Central memory CD8-positive, alpha-beta T cell (primary cell): ENCODE results near the gene KRT8.
"Not testable (repeated sequence)": the region's sequence is repeated elsewhere in the genome, so short reads cannot be mapped to it uniquely, and the experiment has no call there.

Experiments
- ATAC-seq: fragments of 150-1000 bp; cut with Tn5 transposase; replicated peaks from 2 replicates; pipeline ENCODE4 v1.10.0; 2022; ENCODE audit warnings: mild to moderate bottlenecking, moderate FRiP score, moderate number of reproducible peaks; ENCODE audit not compliant: poor library complexity, severe bottlenecking; ENCODE audit errors: extremely low read depth
- DNase-seq, 2 donors: peaks; one replicate each; pipeline ENCODE4 v3.0.0; 2021; ENCODE audit warnings: low spot score in 2 of 2
- H3K27ac Mint-ChIP-seq: one replicate; pipeline ENCODE4 v1.8.0; 2022; ENCODE audit warnings: low read depth, mild to moderate bottlenecking, moderate library complexity, mixed read lengths
- H3K27me3 Mint-ChIP-seq: one replicate; pipeline ENCODE4 v1.8.0; 2022; ENCODE audit warnings: mixed read lengths
- H3K36me3 Mint-ChIP-seq: one replicate; pipeline ENCODE4 v1.8.0; 2022; ENCODE audit warnings: mild to moderate bottlenecking, moderate library complexity, mixed read lengths; ENCODE audit not compliant: insufficient read depth
- H3K4me1 Mint-ChIP-seq: one replicate; pipeline ENCODE4 v1.8.0; 2022; ENCODE audit warnings: mixed read lengths
- H3K4me3 Mint-ChIP-seq: one replicate; pipeline ENCODE4 v1.8.0; 2022; ENCODE audit warnings: mild to moderate bottlenecking, moderate library complexity, mixed read lengths
- H3K9me3 Mint-ChIP-seq: one replicate; pipeline ENCODE4 v1.8.0; 2022; ENCODE audit warnings: mixed read lengths

The KRT8 gene

GRCh38 chr12:52892207-52892852 is 12.5 kb downstream of the KRT8 start:
- no peaks in the 10 kb centered on the region for H3K9me3 Mint-ChIP-seq
- H3K4me3 Mint-ChIP-seq, result no peak overlapping the region
- H3K4me1 Mint-ChIP-seq, result no peaks in the 10 kb centered on the region
- ATAC-seq (no peak), DNase-seq (no peak)
- H3K27me3 Mint-ChIP-seq, result peaks cover 45% of the 10 kb centered on the region
- no peaks in the 10 kb centered on the region for H3K36me3 Mint-ChIP-seq
- no peak overlapping the region for H3K27ac Mint-ChIP-seq

GRCh38 chr12:52891044-52891443 is 13.8 kb downstream of the KRT8 start:
- Mint-ChIP-seq H3K4me1 (no peaks in the 10 kb centered on the region), H3K27me3 (peaks cover 51% of the 10 kb centered on the region), H3K9me3 (no peaks in the 10 kb centered on the region), H3K4me3 (no peak overlapping the region), H3K36me3 (no peaks in the 10 kb centered on the region), H3K27ac (no peak overlapping the region)
- DNase-seq (no peak), ATAC-seq (no peak)

- H3K4me3 Mint-ChIP-seq, result no peak overlapping the region
- H3K27ac Mint-ChIP-seq, result no peak overlapping the region
- ATAC-seq (no peak), DNase-seq (no peak)
- H3K36me3 Mint-ChIP-seq, result no peaks in the 10 kb centered on the region
- H3K9me3 Mint-ChIP-seq, result no peaks in the 10 kb centered on the region
- H3K4me1 Mint-ChIP-seq, result no peaks in the 10 kb centered on the region
- H3K27me3 Mint-ChIP-seq, result peaks cover 51% of the 10 kb centered on the region
These were observed 14.5 kb downstream of the KRT8 start for GRCh38 chr12:52890417-52890816.

GRCh38 chr12:52884526-52885293 is 20.2 kb downstream of the KRT8 start:
- no peak overlapping the region for H3K4me3 Mint-ChIP-seq
- peaks cover 7% of the 10 kb centered on the region for H3K4me1 Mint-ChIP-seq
- H3K27me3 Mint-ChIP-seq, result peaks cover 37% of the 10 kb centered on the region
- ATAC-seq, result no peak
- peak; percentile 56 to 67 for DNase-seq
- H3K9me3 Mint-ChIP-seq, result no peaks in the 10 kb centered on the region
- H3K27ac Mint-ChIP-seq, result no peak overlapping the region
- peaks cover 3% of the 10 kb centered on the region for H3K36me3 Mint-ChIP-seq

- H3K27me3 Mint-ChIP-seq, DNase-seq, H3K4me3 Mint-ChIP-seq, H3K36me3 Mint-ChIP-seq, H3K27ac Mint-ChIP-seq, H3K9me3 Mint-ChIP-seq, ATAC-seq: not testable (repeated sequence)
- H3K4me1 Mint-ChIP-seq, result peaks cover 10% of the 10 kb centered on the region
These were observed 24.4 kb downstream of the KRT8 start for GRCh38 chr12:52880499-52880898.

GRCh38 chr12:52879394-52880351 is 25.2 kb downstream of the KRT8 start:
- peaks cover 7% of the 10 kb centered on the region for H3K27me3 Mint-ChIP-seq
- no peak overlapping the region for H3K27ac Mint-ChIP-seq
- peak; percentile 47 to 57 for DNase-seq
- H3K36me3 Mint-ChIP-seq, result peaks cover 6% of the 10 kb centered on the region
- no peaks in the 10 kb centered on the region for H3K9me3 Mint-ChIP-seq
- ATAC-seq, result peak; percentile 94
- peaks cover 12% of the 10 kb centered on the region for H3K4me1 Mint-ChIP-seq
- peak overlapping the region; percentile 55 for H3K4me3 Mint-ChIP-seq

- Mint-ChIP-seq H3K4me1 (peaks cover 20% of the 10 kb centered on the region), H3K27ac (no peak overlapping the region), H3K9me3 (no peaks in the 10 kb centered on the region), H3K36me3 (peaks cover 6% of the 10 kb centered on the region), H3K27me3 (no peaks in the 10 kb centered on the region), H3K4me3 (peak overlapping the region; percentile 23)
- ATAC-seq (no peak), DNase-seq (no peak)
These were observed 26.1 kb downstream of the KRT8 start for GRCh38 chr12:52878507-52879393.

GRCh38 chr12:52877242-52877641 is 27.6 kb downstream of the KRT8 start:
- Mint-ChIP-seq H3K4me3 (no peak overlapping the region), H3K36me3 (peaks cover 6% of the 10 kb centered on the region), H3K27me3 (no peaks in the 10 kb centered on the region), H3K4me1 (peaks cover 29% of the 10 kb centered on the region), H3K27ac (no peak overlapping the region), H3K9me3 (no peaks in the 10 kb centered on the region)
- ATAC-seq, result no peak
- no peak for DNase-seq

GRCh38 chr12:52876372-52876771 is 28.5 kb downstream of the KRT8 start:
- no peak for ATAC-seq
- Mint-ChIP-seq H3K9me3 (no peaks in the 10 kb centered on the region), H3K36me3 (peaks cover 6% of the 10 kb centered on the region), H3K4me1 (peaks cover 29% of the 10 kb centered on the region), H3K4me3 (no peak overlapping the region), H3K27me3 (no peaks in the 10 kb centered on the region), H3K27ac (no peak overlapping the region)
- no peak for DNase-seq

- Mint-ChIP-seq H3K27me3 (no peaks in the 10 kb centered on the region), H3K36me3 (peaks cover 3% of the 10 kb centered on the region), H3K4me3 (peak overlapping the region; percentile 74), H3K27ac (peak overlapping the region; percentile 67), H3K9me3 (no peaks in the 10 kb centered on the region), H3K4me1 (peaks cover 28% of the 10 kb centered on the region)
- ATAC-seq (no peak), DNase-seq (no peak)
These were observed 30.1 kb downstream of the KRT8 start for GRCh38 chr12:52874573-52875435.

- ATAC-seq (peak; percentile 50), DNase-seq (no peak)
- H3K27me3 Mint-ChIP-seq, result no peaks in the 10 kb centered on the region
- peak overlapping the region; percentile 74 for H3K4me3 Mint-ChIP-seq
- peaks cover 2% of the 10 kb centered on the region for H3K36me3 Mint-ChIP-seq
- no peaks in the 10 kb centered on the region for H3K9me3 Mint-ChIP-seq
- H3K4me1 Mint-ChIP-seq, result peaks cover 24% of the 10 kb centered on the region
- peak overlapping the region; percentile 67 for H3K27ac Mint-ChIP-seq
These were observed 30.9 kb downstream of the KRT8 start for GRCh38 chr12:52873832-52874572.
